ENCODE data around the gene FAM13A. TPM values are rescaled to one million over a fixed set of nuclear protein-coding genes. Genes with fewer than 3 reads are reported as not detected.

FAM13A gene
- total and polyA plus RNA-seq, 2 experiments from 2014 or later: 19.3 to 44.2 TPM

GRCh38 chr4:89100853-89101252 lies 43.9 kb upstream of the FAM13A start:
- DNase-seq (ENCODE audit: low spot score): no peak
- Histone ChIP-seq H4K20me1 (ENCODE audit: insufficient read depth, poor library complexity, severe bottlenecking) (no peaks in the 10 kb centered on the region), H3K36me3 (replicated peaks; ENCODE audit: insufficient read depth, low read depth) (no peaks in the 10 kb centered on the region), H3K4me1 (ENCODE audit: insufficient read depth) (no peaks in the 10 kb centered on the region), H3K27me3 (no peaks in the 10 kb centered on the region), H3K27ac (no peak overlapping the region), H3K79me2 (no peaks in the 10 kb centered on the region), H3K4me3 (no peak overlapping the region), H3K4me2 (no peak overlapping the region), H3K9me3 (ENCODE audit: low read depth) (no peaks in the 10 kb centered on the region), H2AFZ (no peak overlapping the region), H3K9me2 (replicated peaks; ENCODE audit: insufficient read depth) (no peaks in the 10 kb centered on the region)
- TF ChIP-seq EZH2 (IDR thresholded peaks at IDR 0.05; ENCODE audit: borderline replicate concordance) (no peak), EZH2phosphoT487 (IDR thresholded peaks at IDR 0.05; ENCODE audit: low read depth, severe bottlenecking, unreplicated experiment) (no peak), CTCF (IDR thresholded peaks at IDR 0.05; ENCODE audit: poor library complexity) (no peak)
- WGBS (ENCODE audit: low lambda C conversion rate, missing lambda C conversion rate): 84% methylated on average over 3 of the region's 3 CpGs

- H3K36me3 ChIP-seq (replicated peaks; ENCODE audit: insufficient read depth, low read depth): no peaks in the 10 kb centered on the region
- H3K4me3 ChIP-seq: no peak overlapping the region
- H3K27me3 ChIP-seq: no peaks in the 10 kb centered on the region
- H3K27ac ChIP-seq: no peak overlapping the region
- no peaks in the 10 kb centered on the region for H3K9me3 ChIP-seq (ENCODE audit: low read depth)
- H4K20me1 ChIP-seq (ENCODE audit: insufficient read depth, poor library complexity, severe bottlenecking): no peaks in the 10 kb centered on the region
- DNase-seq (ENCODE audit: low spot score): no peak
- H3K4me1 ChIP-seq (ENCODE audit: insufficient read depth): no peaks in the 10 kb centered on the region
- no peaks in the 10 kb centered on the region for H3K9me2 ChIP-seq (replicated peaks; ENCODE audit: insufficient read depth)
- 100% methylated on average over 1 of the region's 1 CpG for WGBS (ENCODE audit: low lambda C conversion rate, missing lambda C conversion rate)
- no peak overlapping the region for H3K4me2 ChIP-seq
- no peaks in the 10 kb centered on the region for H3K79me2 ChIP-seq
- no peak for TF ChIP-seq EZH2phosphoT487 (IDR thresholded peaks at IDR 0.05; ENCODE audit: low read depth, severe bottlenecking, unreplicated experiment)
- TF ChIP-seq CTCF (IDR thresholded peaks at IDR 0.05; ENCODE audit: poor library complexity): no peak
- no peak for TF ChIP-seq EZH2 (IDR thresholded peaks at IDR 0.05; ENCODE audit: borderline replicate concordance)
- no peak overlapping the region for H2AFZ ChIP-seq
Observed at GRCh38 chr4:89099471-89099870, 42.5 kb upstream of the FAM13A start.

DNA sequence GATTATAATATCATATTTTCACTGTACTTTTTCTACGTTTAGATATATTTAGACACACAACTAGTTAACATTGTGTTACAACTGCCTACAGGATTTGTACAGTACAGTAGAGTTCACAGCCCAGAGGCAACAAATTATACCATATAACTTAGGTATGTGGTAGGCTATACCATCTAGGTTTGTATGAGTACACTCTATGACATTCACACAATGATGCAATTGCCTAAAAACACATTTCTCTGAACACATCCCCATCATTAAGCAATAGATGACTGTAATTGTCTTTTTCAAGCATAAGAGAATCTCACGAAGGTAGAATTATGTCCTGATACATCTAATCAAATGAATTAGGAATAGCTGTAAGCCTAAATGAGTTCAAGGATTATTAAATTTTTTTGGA lies 42.0 kb upstream of the FAM13A start:
- no peak for DNase-seq (ENCODE audit: low spot score)
- Histone ChIP-seq H4K20me1 (ENCODE audit: insufficient read depth, poor library complexity, severe bottlenecking) (no peaks in the 10 kb centered on the region), H3K4me2 (no peak overlapping the region), H3K27me3 (no peaks in the 10 kb centered on the region), H3K9me2 (replicated peaks; ENCODE audit: insufficient read depth) (no peaks in the 10 kb centered on the region), H2AFZ (no peak overlapping the region), H3K36me3 (replicated peaks; ENCODE audit: insufficient read depth, low read depth) (no peaks in the 10 kb centered on the region), H3K79me2 (no peaks in the 10 kb centered on the region), H3K9me3 (ENCODE audit: low read depth) (no peaks in the 10 kb centered on the region), H3K27ac (no peak overlapping the region), H3K4me3 (no peak overlapping the region), H3K4me1 (ENCODE audit: insufficient read depth) (no peaks in the 10 kb centered on the region)
- TF ChIP-seq EZH2phosphoT487 (IDR thresholded peaks at IDR 0.05; ENCODE audit: low read depth, severe bottlenecking, unreplicated experiment) (no peak), EZH2 (IDR thresholded peaks at IDR 0.05; ENCODE audit: borderline replicate concordance) (no peak), CTCF (IDR thresholded peaks at IDR 0.05; ENCODE audit: poor library complexity) (no peak)
- WGBS (ENCODE audit: low lambda C conversion rate, missing lambda C conversion rate): 83% methylated on average over 2 of the region's 2 CpGs

DNA sequence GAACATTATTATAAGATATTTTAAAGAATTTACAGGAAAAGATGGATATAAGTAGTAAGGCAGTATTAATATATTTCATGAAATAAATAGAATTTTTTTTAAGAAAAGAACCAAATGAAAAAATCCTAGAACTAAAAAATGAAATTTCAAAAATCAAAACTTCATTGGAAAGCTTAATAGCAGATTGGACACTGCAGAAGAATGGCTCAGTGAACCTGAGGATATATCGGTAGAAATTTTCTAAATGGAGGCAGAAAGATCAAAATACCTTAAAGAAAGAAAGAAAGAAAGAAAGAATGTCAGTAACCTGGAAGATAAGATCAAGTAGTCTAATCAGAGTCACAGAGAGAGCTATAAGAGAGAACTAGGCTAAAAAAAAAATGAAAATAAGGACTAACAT lies 21.3 kb upstream of the FAM13A start:
- H3K9me3 ChIP-seq (ENCODE audit: low read depth): no peaks in the 10 kb centered on the region
- no peak overlapping the region for H2AFZ ChIP-seq
- no peaks in the 10 kb centered on the region for H3K79me2 ChIP-seq
- H3K27me3 ChIP-seq: no peaks in the 10 kb centered on the region
- no peaks in the 10 kb centered on the region for H3K9me2 ChIP-seq (replicated peaks; ENCODE audit: insufficient read depth)
- H3K27ac ChIP-seq: no peak overlapping the region
- 100% methylated on average over 1 of the region's 1 CpG for WGBS (ENCODE audit: low lambda C conversion rate, missing lambda C conversion rate)
- H4K20me1 ChIP-seq (ENCODE audit: insufficient read depth, poor library complexity, severe bottlenecking): no peaks in the 10 kb centered on the region
- no peaks in the 10 kb centered on the region for H3K36me3 ChIP-seq (replicated peaks; ENCODE audit: insufficient read depth, low read depth)
- TF ChIP-seq CTCF (IDR thresholded peaks at IDR 0.05; ENCODE audit: poor library complexity) (no peak), EZH2phosphoT487 (IDR thresholded peaks at IDR 0.05; ENCODE audit: low read depth, severe bottlenecking, unreplicated experiment) (no peak), EZH2 (IDR thresholded peaks at IDR 0.05; ENCODE audit: borderline replicate concordance) (no peak)
- no peak for DNase-seq (ENCODE audit: low spot score)
- H3K4me3 ChIP-seq: no peak overlapping the region
- H3K4me2 ChIP-seq: no peak overlapping the region
- H3K4me1 ChIP-seq (ENCODE audit: insufficient read depth): no peaks in the 10 kb centered on the region

All from hepatocyte (in vitro differentiated cells).